GM12878 (cell line): Measurements from ENCODE around the gene TRIM74. TPM values are rescaled to one million over a fixed set of nuclear protein-coding genes. Genes with fewer than 3 reads are reported as not detected.
"Not testable (repeated sequence)": the region's sequence is repeated elsewhere in the genome, so short reads cannot be mapped to it uniquely, and the experiment has no call there.

Source experiments
- ATAC-seq: fragments of 200-7000 bp; cut with Tn5 transposase; 3 replicates; pipeline ENCODE4 v1.9.1; 2020; ENCODE audit warnings: mild to moderate bottlenecking, moderate library complexity
- BruUV-seq: library from RNA; stranded (reverse); fragments of 400-500 nt; replicated peaks from 2 replicates; lab custom pipeline; 2021; lab: Mats Ljungman, UMichigan
- CTCF ChIA-PET: fragments of 300-600 bp; sonication (Branson Sonifier 250); formaldehyde crosslinking; extraction: SDS; loops from one replicate; lab custom pipeline; 2021; ENCODE audit warnings: inconsistent platforms; lab: Yijun Ruan, JAX
- POLR2A ChIA-PET: fragments of 350-600 bp; formaldehyde crosslinking; extraction: SDS; loops from one replicate; lab custom pipeline; 2021; ENCODE audit warnings: inconsistent platforms; lab: Charles Lee
- RAD21 ChIA-PET: fragments of 300-600 bp; sonication (Branson Sonifier 250); formaldehyde crosslinking; loops from one replicate; lab custom pipeline; 2023; ENCODE audit warnings: antibody characterized with exemption; ENCODE audit not compliant: unreplicated experiment; lab: Charles Lee
- SMC1A ChIA-PET: fragments of 300-600 bp; sonication (Branson Sonifier 250); formaldehyde crosslinking; loops from one replicate; lab custom pipeline; 2023; ENCODE audit not compliant: unreplicated experiment, uncharacterized antibody; lab: Charles Lee
- DNase-seq: peaks from one replicate; pipeline ENCODE4 v3.0.0-alpha.2; 2011; ENCODE audit warnings: low read depth, low spot score
- FAIRE-seq: peaks from 3 replicates; lab custom pipeline; 2011; peaks lifted over from hg19 to GRCh38; lab: Jason Lieb, UNC
- H2AFZ ChIP-seq: 2 replicates; pipeline ENCODE4 v1.6.0; 2011; ENCODE audit warnings: low read depth, low read length, control low read depth; ENCODE audit not compliant: control insufficient read depth
- H3K27ac ChIP-seq: 2 replicates; pipeline ENCODE4 v1.5.1; 2011; ENCODE audit warnings: control low read depth; ENCODE audit not compliant: control insufficient read depth, insufficient read depth
- H3K27me3 ChIP-seq, 2 experiments: replicated peaks in 1 of 2; 2 replicates each; pipeline versions ENCODE4 v1.6.0 to v1.6.1; 2011; ENCODE audit warnings: low read length in 1 of 2; ENCODE audit not compliant: control insufficient read depth in 2 of 2, insufficient read depth in 2 of 2
- H3K36me3 ChIP-seq, 2 experiments: 2 replicates each; pipeline ENCODE4 v1.5.1; 2011; ENCODE audit warnings: low read length in 1 of 2; ENCODE audit not compliant: control insufficient read depth in 2 of 2, insufficient read depth in 2 of 2
- H3K4me1 ChIP-seq: 2 replicates; pipeline ENCODE4 v1.6.1; 2011; ENCODE audit warnings: mild to moderate bottlenecking, low read length, moderate library complexity, mixed read lengths; ENCODE audit not compliant: control insufficient read depth, insufficient read depth
- H3K4me2 ChIP-seq: 2 replicates; pipeline ENCODE4 v1.6.0; 2011; ENCODE audit warnings: control low read depth; ENCODE audit not compliant: control insufficient read depth, insufficient read depth
- H3K4me3 ChIP-seq: fragments of 200-600 bp; sonication (generic); 2 replicates; pipeline ENCODE4 v1.5.1; 2016
- H3K79me2 ChIP-seq: 2 replicates; pipeline ENCODE4 v1.6.0; 2011; ENCODE audit warnings: low read length; ENCODE audit not compliant: control insufficient read depth, insufficient read depth
- H3K9ac ChIP-seq: 2 replicates; pipeline ENCODE4 v1.8.0; 2011; ENCODE audit warnings: low read length, control low read depth, mixed read lengths; ENCODE audit not compliant: control insufficient read depth, insufficient read depth
- H3K9me3 ChIP-seq: replicated peaks from 3 replicates; pipeline ENCODE4 v1.5.1; 2011; ENCODE audit warnings: mild to moderate bottlenecking, low read length; ENCODE audit not compliant: control insufficient read depth, insufficient read depth
- H4K20me1 ChIP-seq: 2 replicates; pipeline ENCODE4 v1.6.0; 2011; ENCODE audit not compliant: control insufficient read depth, insufficient read depth
- NBN ChIP-seq: fragments of 450-650 bp; IDR thresholded peaks from 2 replicates; pipeline ENCODE4 v1.6.1; 2016
- NRF1 ChIP-seq: conservative IDR thresholded peaks from 2 replicates; pipeline ENCODE4 v1.6.1; 2011; ENCODE audit warnings: mild to moderate bottlenecking, low read depth, low read length, improper control_type of control experiment
- POLR2A ChIP-seq: IDR thresholded peaks from 2 replicates; pipeline ENCODE4 v1.6.1; 2011; ENCODE audit warnings: low read depth, mild to moderate bottlenecking, low read length
- POU2F2 ChIP-seq: IDR thresholded peaks from 3 replicates; pipeline ENCODE4 v1.6.1; 2011; ENCODE audit warnings: low read depth, mild to moderate bottlenecking, low read length, borderline replicate concordance
- RUNX3 ChIP-seq: IDR thresholded peaks from 2 replicates; pipeline ENCODE4 v1.6.1; 2012; ENCODE audit warnings: low read length, inconsistent platforms
- TAF1 ChIP-seq: IDR thresholded peaks from 2 replicates; pipeline ENCODE4 v1.6.1; 2011; ENCODE audit warnings: mild to moderate bottlenecking, low read depth, low read length, borderline replicate concordance
- TCF12 ChIP-seq: IDR thresholded peaks from 2 replicates; pipeline ENCODE4 v1.6.1; 2011; ENCODE audit warnings: low read depth, mild to moderate bottlenecking, low read length
- ZNF207 ChIP-seq: fragments of 450-650 bp; IDR thresholded peaks from 2 replicates; pipeline ENCODE4 v1.6.1; 2014; ENCODE audit warnings: antibody characterized with exemption, mild to moderate bottlenecking, borderline replicate concordance
- WGBS: methylation state at CpG from one replicate; pipeline ENCODE4 v1.1.6; 2016; ENCODE audit warnings: low lambda C conversion rate; ENCODE audit not compliant: insufficient replicate concordance, insufficient coverage; ENCODE audit errors: missing lambda C conversion rate; 5-methylcytosine and 5-hydroxymethylcytosine counted together
- in situ Hi-C: fragments of 300-500 bp; cut with MboI; formaldehyde crosslinking; loops from 9 replicates; pipeline ENCODE4 v1.14.3; 2018; ENCODE audit warnings: mixed read lengths
- intact Hi-C: fragments of 100-400 bp; cut with micrococcal nuclease; formaldehyde crosslinking; loops from one replicate; pipeline ENCODE4 v1.14.2; 2022; ENCODE audit not compliant: unreplicated experiment
- polyA plus RNA-seq, 11 experiments: library from polyadenylated mRNA; depleted of rRNA in 4 of 11; unstranded in 6 of 11; stranded (reverse) in 5 of 11; fragments of >200 nt; fragmentation: Nextera tagmentation in 4 of 11; fragmentation: Illumina TruSeq in 1 of 11; extraction: Ambion mirVana in 4 of 11; extraction: Trizol in 1 of 11; gene quantifications; 1 replicate in 1 of 11; 2 replicates in 10 of 11; pipeline versions ENCODE4 v1.2.1 to v1.2.3, GENCODE V29; 2011 to 2016; ENCODE audit warnings: inconsistent platforms in 2 of 11, missing spikeins in 2 of 11, low read depth in 1 of 11
- total RNA-seq, 4 experiments: library from RNA; depleted of rRNA in 3 of 4; stranded (reverse); fragments of >200 nt in 3 of 4; fragmentation: Illumina TruSeq in 1 of 4; extraction: Trizol in 1 of 4; gene quantifications; 2 replicates each; pipeline versions ENCODE4 v1.2.1 to v1.2.3, GENCODE V29; 2013 to 2021

The TRIM74 gene
- total and polyA plus RNA-seq, 10 of the 15 experiments (the other 5 are each of a cell fraction or from before 2014, with no cell fraction given): 0.10 to 0.48 (median 0.21) TPM; not detected in 6

GRCh38 chr7:73005693-73006447 lies 36.6 kb upstream of the TRIM74 start (continued):
- TF ChIP-seq TCF12 (0 out of 2 replicates have a peak, but pooled peaks have one; percentile 20), ZNF207 (peak; percentile 32; the same call in 1 of the 2 replicates), POU2F2 (peak; percentile 51; the same call in 1 of the 3 replicates), TAF1 (peak; percentile 71; the same call in 1 of the 2 replicates), RUNX3 (peak; percentile 57), NBN (peak; percentile 91; the same call in 1 of the 2 replicates), POLR2A (peak; percentile 69)

- intact Hi-C loops, H4K20me1 ChIP-seq, CTCF ChIA-PET, RAD21 ChIA-PET, H3K27me3 ChIP-seq, FAIRE-seq, POLR2A ChIA-PET, in situ Hi-C loops, H3K36me3 ChIP-seq, SMC1A ChIA-PET, DNase-seq, H3K79me2 ChIP-seq, H3K4me1 ChIP-seq, H3K9me3 ChIP-seq, H3K4me2 ChIP-seq, H3K4me3 ChIP-seq: not testable (repeated sequence)
- peak; percentile 93 for ATAC-seq
- WGBS: under 1% methylated on average over 15 of the region's 30 CpGs
- H2AFZ ChIP-seq: peak overlapping the region; percentile 89
- peak; percentile 9; the same call in 1 of the 2 replicates for TF ChIP-seq NRF1
- peak overlapping the region; percentile 61 for H3K27ac ChIP-seq
- H3K9ac ChIP-seq: peak overlapping the region; percentile 39; the same call in 1 of the 2 replicates
- BruUV-seq: TSS peak; percentile 97
Measured at GRCh38 chr7:73005356-73005692, 36.1 kb upstream of the TRIM74 start.

- SMC1A ChIA-PET, intact Hi-C loops: not testable (repeated sequence)
Measured at GRCh38 chr7:72997887-72998468, 28.7 kb upstream of the TRIM74 start.

GRCh38 chr7:72997447-72997846 lies 28.2 kb upstream of the TRIM74 start:
- WGBS: 100% methylated on average over 2 of the region's 8 CpGs
- H3K9me3 ChIP-seq, H3K27ac ChIP-seq, H4K20me1 ChIP-seq, POLR2A ChIA-PET, FAIRE-seq, BruUV-seq, intact Hi-C loops, H3K79me2 ChIP-seq, H2AFZ ChIP-seq, H3K4me2 ChIP-seq, H3K4me3 ChIP-seq, in situ Hi-C loops, H3K27me3 ChIP-seq, H3K9ac ChIP-seq, CTCF ChIA-PET, ATAC-seq, RAD21 ChIA-PET, H3K36me3 ChIP-seq, SMC1A ChIA-PET, H3K4me1 ChIP-seq, DNase-seq: not testable (repeated sequence)

More at GRCh38 chr7:72997887-72998468, 28.7 kb upstream of the TRIM74 start:
- H3K4me2 ChIP-seq, RAD21 ChIA-PET, H3K9me3 ChIP-seq, H3K4me3 ChIP-seq, H3K27ac ChIP-seq, H4K20me1 ChIP-seq, DNase-seq, H3K27me3 ChIP-seq, ATAC-seq, H2AFZ ChIP-seq, H3K36me3 ChIP-seq, H3K4me1 ChIP-seq, H3K9ac ChIP-seq, H3K79me2 ChIP-seq, FAIRE-seq, in situ Hi-C loops, CTCF ChIA-PET, POLR2A ChIA-PET: not testable (repeated sequence)
- no CpG with 5 or more reads among the region's 11 CpGs for WGBS
- BruUV-seq: TSS peak; percentile 73
